GM19463 (cell line): Measurements from ENCODE around the gene P2RX2.

Experiments
- ATAC-seq: cut with Tn5 transposase; IDR thresholded peaks from one replicate; pipeline ENCODE4 v1.9.1; 2021; ENCODE audit warnings: mild to moderate bottlenecking, moderate library complexity; ENCODE audit not compliant: unreplicated experiment

The P2RX2 gene

DNA sequence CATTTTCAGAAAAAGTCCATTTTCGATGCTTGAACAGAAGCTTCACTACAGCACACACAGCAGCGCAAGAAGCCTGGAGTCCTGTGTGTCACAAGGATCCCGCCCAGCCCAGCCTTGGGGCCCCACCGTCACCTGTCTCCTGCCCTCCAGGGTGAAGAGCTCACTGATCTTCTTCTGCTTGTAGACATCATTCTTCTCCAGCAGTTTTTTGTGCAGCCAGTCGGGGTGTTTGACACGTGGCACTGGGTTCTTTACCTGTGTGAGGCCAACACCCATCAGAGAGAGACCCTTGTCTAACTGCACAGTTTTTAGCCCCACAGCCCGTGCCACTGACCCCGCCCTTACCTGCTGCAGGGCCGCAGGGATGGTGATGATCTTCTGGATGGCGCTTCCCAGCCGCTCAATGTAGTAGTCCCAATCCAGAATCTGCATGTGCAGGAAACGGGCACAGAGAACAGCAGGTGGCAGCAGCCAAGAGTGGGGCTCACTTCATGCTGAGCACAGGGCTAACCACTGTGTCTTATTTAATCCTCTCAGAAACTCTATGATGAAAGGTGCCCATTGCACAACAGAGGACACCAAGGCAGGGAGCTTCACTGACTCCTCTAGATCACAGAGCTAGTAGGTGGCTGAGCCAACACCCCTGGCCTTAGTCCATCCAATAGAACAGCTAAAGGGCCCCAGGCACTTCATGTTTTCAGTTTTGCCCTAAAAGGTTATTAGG is 38.6 kb downstream of the P2RX2 start:
- no peak for ATAC-seq

DNA sequence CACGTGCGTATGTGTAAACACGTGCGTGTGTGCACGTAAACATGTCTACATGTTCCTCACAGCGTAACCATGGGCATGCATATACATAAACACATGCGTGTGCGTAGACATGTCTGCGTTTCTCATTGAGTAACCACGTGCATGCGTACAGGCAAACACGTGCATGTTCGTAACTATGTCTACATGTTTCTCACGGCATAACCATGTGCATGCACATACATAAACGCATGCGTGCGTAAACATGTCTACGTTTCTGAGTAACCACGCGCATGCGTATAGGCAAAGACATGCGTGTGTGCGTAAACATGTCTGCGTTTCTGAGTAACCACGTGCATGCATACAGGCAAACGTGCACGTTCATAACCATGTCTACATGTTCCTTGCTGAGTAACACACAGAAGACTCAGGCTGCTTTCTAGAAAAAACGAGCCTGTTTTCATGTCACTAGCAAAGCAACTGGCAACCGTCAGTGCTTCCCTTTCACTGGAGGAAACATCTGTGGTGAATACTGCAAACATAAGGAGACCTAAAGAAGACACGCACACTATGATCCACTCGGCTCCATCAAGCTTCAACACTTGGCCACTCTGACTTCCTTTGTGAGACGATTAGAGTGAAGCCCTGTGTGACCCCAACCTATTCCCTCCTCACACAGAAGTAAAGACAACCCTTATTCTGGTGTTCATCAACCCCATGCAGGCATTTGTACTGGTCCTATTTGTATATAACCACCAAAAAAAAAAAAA is 39.7 kb downstream of the P2RX2 start:
- ATAC-seq, result no peak

DNA sequence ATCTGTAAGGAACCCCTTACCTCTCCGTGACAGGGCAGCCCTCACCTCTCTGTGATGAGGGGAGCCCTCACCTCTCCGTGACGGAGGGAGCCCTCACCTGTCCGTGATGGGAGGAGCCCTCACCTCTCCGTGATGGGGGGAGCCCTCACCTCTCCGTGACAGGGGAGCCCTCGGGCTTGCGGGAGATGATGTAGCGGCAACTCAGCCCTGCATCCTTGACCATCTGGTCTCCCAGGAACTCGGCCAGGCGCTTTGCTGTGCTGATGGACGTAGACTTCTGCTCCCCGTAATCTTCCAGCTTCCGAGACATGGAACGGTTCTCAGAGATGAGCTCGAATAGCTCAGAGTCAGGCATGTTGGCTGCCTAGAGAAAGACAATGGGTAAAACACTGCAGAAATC is 40.6 kb downstream of the P2RX2 start:
- ATAC-seq, result no peak

DNA sequence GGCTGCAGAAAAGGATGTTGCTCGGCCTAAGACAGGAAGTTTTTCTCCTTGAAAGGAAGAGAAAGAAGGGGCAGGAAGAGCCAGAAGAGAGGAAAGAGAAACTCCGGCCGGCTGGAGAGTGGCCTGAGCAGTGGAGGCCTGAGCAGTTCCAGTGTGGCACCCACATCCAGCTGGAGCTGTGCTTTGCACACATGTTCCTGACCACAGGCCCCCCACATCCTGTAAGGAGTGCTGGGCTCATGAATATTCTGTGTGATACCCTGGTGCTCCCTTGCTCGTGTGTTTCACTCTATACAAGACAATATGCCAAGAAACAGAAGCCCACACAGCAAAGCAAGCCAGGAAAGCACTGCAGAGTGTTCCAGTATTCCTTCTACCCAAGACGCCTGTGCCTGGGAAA is 41.5 kb downstream of the P2RX2 start:
- ATAC-seq, result no peak

DNA sequence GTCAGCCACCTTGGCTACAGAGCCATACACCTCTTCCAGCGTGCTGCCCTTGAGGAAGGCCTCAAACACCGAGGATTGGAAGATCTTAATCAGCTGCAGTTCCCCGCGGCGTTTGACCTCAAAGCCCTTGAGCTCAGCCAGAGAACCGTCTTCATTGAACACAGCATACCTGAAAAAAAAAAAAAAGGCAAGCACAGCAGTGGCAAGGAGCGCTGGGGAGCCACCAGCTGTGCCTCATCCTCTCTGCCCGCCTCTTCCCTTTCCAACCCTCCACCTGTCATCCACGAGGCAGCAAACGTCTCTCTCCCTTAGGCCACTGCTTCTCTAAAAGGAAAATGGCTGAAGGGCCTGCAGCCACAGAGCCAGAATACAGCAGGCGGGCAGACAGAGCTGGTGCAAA is 42.4 kb downstream of the P2RX2 start:
- no peak for ATAC-seq

DNA sequence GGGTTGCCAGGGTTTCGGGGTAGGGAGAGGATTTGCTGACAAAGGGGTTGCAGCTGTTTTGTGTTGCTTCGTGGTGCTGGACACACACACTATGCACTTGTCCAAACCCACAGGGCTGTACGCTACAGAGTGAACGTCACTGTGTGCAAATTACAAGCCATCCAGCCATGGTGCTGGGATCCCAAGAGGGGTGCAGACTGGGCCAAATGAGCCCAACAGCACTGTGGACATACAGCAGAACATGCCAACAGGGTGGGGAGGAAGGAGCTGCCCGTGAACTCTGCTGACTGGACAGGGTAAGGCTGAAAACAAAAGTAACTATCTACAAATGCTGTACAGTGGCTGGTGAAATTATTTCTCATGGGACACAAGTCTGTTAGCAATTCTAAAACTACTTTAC is 43.4 kb downstream of the P2RX2 start:
- ATAC-seq, result no peak

DNA sequence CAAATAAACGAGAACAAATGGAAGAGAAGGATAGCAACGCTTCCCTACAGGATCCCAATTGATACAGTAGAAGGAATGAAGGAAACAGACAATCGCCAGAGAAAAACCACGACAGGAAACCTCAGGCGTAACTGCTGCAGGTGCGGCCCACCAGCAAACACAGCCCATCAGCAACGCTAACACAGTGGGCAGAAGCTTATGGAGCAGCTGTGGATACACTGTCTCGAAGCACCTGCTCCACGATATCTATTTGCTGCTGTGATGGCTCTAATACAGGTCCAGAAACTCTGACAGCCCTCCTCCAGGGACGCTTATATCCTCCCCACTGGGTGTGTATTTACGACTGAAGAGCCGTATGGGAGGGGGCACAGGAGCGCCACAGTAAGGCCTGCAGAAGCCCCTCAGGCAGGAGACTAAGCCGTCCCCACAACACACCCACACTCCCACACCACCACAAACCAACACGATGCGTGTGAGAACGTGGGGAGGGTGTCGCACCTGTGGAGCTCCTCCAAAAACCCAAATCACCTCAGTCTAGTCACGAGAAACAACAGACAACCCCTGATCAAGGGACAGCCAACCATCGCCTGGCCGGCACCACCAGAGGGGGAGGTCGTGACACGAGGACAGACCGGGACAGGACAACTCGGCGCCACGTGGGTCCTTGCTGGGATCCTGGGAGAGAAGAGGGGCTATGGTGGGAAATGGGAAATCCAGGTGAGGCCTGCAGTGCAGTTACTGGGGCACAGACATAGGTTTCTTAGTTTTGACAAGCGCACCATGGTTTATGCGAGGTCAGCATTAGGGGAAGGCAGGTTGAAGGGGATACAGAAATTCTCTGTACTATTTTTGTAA is 44.6 kb downstream of the P2RX2 start:
- ATAC-seq, result no peak

DNA sequence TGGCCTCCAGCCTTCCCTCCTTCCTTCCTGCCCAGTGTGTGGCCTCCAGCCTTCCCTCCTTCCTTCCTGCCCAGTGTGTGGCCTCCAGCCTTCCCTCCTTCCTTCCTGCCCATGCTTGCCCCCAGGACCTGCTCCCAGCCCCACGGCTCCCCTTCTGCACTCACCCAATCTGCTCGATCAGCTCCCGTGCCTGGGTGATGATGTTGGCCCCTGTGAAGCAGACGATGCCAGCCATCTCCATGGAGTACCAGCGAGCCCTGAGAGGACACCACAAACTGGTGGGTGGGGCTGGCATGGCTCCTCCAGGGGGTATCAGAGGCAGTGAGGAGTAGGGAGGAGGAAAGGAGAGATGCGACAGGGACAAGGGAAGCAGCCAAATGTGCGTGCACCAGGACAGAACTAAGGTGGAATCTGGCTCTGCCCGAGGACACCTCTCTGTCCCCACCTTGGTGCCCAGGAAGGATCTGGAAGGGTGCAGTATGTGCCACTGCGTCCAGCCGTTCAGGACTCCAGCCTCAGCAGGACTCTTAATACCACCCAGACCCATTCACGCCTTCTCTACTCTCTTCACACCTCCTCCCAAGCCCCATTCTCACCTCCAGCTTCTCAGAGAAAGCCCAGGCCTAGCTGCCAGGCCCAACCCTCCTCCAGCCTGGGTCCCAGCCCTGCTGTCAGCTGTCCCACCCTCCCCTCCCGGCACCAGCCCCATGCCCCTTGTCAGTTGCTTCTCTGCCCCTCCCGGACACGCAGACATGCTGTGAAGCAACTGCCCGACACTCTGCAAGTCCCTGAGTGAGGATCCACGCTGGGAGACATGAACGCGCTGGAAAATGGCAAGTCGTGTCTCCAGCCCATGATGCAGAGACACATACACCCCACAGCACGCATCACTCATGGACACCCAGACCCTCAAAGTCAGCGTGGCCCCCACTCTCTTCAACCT is 45.9 kb downstream of the P2RX2 start:
- ATAC-seq, result no peak

DNA sequence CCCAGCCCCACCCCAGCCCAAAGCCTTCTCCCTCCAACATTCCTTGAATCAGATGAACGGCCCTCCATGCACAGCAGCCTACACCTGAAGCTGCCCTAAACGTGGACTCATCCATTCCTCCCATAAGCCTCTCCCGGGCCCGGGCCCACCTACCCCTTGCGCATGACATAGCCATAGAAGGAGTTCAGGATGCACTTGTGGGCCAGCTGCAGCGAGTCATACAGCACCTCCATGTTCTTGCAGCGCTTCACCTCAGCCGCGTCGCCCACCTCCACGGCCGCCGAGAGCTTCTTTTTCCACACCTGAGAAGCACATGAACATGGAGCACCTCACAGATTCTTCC is 46.5 kb downstream of the P2RX2 start:
- no peak for ATAC-seq

DNA sequence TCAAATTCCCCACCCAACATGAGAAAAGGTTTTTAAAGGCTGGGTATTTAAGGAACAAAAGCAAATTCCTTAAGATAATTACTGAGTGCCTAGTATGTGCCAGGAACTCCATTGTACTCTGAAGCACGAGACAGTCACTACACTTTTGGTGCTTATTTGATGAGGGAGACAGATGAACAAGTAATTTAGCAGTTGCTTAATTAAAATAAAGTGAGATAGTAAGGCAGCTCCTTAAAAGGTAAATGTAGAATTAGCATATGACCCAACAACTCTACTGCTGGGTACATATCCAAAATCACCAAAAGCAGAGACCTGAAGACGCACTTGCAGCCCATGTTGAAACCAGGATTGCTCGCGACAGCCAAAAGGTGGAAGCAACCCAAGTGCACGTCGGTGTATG is 47.2 kb downstream of the P2RX2 start:
- no peak for ATAC-seq

DNA sequence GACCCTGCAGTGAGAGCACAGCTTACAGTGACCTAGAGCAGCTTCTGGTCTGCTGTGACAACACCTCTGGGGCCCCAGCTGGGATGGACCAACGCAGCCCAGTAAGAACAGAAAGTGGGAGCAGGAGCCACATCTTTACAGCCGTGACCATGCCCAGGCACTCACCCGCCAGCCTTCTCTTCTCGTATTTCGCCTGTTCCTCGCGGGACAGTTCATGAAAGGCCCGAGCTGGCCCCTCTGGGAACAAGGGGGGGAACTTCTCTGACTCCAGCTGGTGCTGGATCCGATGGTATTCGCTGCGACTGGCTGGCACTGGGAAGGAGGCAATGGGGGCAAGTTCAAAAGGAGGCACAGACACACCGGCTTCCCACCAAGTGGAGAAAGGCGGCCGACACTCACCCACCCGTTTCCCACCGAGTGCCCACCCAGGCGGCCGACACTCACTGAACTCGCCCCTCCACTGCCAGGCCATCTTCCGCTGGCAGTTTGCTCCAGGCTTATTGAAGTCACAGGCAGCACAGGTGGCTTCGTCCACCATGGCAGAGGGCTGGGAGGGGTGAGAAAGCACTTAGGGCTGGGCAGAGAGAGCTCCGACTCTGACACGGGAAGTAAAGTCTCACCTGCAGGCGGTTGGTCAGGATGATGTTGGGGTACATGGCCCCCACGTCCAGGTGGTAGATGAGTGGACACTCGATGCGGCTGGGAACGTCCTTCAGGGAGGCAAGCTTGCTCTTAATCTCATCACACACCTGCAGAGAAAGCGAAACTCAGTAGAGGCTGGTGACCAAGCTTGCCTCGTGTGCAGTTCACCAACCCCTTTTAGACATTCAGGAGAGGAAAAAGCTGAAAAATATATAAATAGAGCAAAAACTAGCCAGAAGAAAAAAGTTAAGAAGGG is 49.9 kb downstream of the P2RX2 start:
- no peak for ATAC-seq

DNA sequence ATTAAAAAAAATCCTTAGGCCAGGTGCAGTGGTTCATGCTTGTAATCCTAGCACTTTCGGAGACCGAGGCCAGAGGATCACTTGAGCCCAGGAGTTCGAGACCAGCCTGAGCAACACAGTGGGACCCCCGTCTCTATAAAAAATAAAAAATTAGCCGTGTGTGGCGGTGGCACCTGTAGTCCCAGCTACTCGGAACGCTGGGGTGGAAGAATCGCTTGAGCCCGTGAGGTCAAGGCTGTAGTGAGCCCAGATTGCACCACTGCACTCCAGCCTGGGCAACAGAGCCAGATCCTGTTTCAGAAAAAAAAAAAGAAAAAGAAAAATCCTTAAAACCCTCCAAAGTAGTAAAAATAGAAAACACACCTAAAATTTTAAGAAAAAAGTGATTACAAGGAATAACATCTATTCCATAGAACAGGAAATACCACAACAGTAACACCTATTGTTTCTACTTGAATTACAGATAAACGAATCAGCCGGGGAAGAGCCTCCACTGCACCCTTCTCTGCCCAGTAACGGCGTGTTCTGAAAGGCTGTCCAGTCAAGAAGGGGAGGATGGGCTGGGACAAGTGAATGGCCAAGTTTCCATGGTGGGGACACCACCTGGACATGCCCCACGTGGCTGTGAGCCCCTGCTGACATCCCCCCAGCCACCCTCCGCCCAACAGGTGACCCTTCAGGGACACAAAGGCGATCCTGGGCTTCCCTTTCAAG is 50.7 kb downstream of the P2RX2 start:
- ATAC-seq, result no peak
